Measurements from ENCODE around the gene KRTAP8-1. TPM values are rescaled to one million over a fixed set of nuclear protein-coding genes. Genes with fewer than 3 reads are reported as not detected.

Gene KRTAP8-1
- total RNA-seq, 1 donor from 2014 or later, result not detected

DNA sequence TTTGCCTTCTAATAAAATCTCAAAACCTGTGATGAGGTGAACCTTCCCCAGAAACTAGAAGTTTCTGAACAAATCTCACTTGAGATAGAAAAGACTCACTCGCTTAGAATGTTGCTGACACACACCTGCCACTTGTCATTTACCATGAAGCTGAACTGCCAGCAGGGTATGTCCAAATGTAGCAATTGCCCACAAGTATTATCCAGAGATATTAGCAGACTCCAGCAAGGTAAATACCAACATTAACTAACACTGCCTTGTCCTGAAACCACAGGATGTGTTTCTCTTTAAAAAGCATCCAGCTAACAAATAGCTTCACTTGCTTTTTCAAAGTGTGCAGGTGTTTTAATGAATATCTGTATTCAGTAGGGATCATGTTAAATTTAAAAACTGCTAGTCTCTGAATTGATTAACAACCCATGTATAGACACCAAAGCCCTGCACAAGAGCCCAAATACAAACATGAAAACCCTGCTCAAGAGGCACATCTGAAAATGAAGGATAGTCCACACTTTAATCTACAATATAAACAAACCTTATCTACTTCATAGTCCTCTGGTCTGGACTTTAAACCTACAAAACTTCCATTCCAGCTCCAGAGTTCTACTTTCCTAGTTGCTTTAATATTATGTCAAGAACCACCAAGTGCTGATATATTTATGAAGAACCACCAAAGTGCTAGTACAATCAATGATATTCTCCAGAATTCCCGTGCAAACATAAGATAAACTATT is 19.3 kb downstream of the KRTAP8-1 start:
- Mint-ChIP-seq H3K9me3 (no peaks in the 10 kb centered on the region), H3K27ac (no peak overlapping the region), H3K27me3 (ENCODE audit: insufficient read depth, low read depth) (peaks cover 2% of the 10 kb centered on the region), H3K4me1 (no peaks in the 10 kb centered on the region), H3K36me3 (no peaks in the 10 kb centered on the region), H3K4me3 (no peak overlapping the region)
- Histone ChIP-seq H3K27me3 (no peaks in the 10 kb centered on the region), H3K4me2 (no peak overlapping the region), H3K4me1 (no peaks in the 10 kb centered on the region), H2AFZ (replicated peaks) (no peak overlapping the region), H4K20me1 (ENCODE audit: low read depth) (no peaks in the 10 kb centered on the region), H3K9me3 (ENCODE audit: low read depth) (no peaks in the 10 kb centered on the region), H3K27ac (no peak overlapping the region), H3K36me3 (no peaks in the 10 kb centered on the region), H3K79me2 (ENCODE audit: low read depth) (no peaks in the 10 kb centered on the region), H3K9ac (no peak overlapping the region), H3K4me3 (no peak overlapping the region), H3F3A (ENCODE audit: low read depth) (no peaks in the 10 kb centered on the region)
- DNase-seq (ENCODE audit: low spot score), result no peak
- TF ChIP-seq EZH2 (IDR thresholded peaks at IDR 0.05) (no peak), EZH2phosphoT487 (IDR thresholded peaks at IDR 0.05) (no peak)
- TF ChIP-seq, protein P1, sequence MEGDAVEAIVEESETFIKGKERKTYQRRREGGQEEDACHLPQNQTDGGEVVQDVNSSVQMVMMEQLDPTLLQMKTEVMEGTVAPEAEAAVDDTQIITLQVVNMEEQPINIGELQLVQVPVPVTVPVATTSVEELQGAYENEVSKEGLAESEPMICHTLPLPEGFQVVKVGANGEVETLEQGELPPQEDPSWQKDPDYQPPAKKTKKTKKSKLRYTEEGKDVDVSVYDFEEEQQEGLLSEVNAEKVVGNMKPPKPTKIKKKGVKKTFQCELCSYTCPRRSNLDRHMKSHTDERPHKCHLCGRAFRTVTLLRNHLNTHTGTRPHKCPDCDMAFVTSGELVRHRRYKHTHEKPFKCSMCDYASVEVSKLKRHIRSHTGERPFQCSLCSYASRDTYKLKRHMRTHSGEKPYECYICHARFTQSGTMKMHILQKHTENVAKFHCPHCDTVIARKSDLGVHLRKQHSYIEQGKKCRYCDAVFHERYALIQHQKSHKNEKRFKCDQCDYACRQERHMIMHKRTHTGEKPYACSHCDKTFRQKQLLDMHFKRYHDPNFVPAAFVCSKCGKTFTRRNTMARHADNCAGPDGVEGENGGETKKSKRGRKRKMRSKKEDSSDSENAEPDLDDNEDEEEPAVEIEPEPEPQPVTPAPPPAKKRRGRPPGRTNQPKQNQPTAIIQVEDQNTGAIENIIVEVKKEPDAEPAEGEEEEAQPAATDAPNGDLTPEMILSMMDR (IDR thresholded peaks at IDR 0.05), result no peak

DNA sequence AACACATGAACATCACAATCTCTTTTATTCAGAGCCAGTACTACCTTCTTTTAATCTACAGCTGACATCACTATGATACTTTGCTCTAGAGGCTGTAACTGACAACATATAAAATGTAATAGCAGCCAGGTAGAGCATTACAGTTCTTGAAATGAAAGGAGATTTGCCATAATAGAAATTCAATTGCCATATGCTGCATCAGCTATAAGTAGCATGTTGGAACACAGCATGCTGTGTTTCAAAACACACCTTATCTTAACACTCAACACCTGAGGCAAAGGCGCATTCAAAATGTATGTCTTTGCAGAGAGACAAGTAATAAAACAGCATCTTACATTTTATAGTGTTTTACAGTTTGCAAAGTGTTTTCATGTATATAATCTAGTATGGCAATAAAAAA is 33.8 kb downstream of the KRTAP8-1 start:
- no peaks in the 10 kb centered on the region for H3K36me3 ChIP-seq
- H3K9me3 ChIP-seq (ENCODE audit: low read depth), result no peaks in the 10 kb centered on the region
- Mint-ChIP-seq H3K36me3 (no peaks in the 10 kb centered on the region), H3K27ac (no peak overlapping the region), H3K9me3 (no peaks in the 10 kb centered on the region), H3K4me1 (no peaks in the 10 kb centered on the region), H3K27me3 (ENCODE audit: insufficient read depth, low read depth) (no peaks in the 10 kb centered on the region), H3K4me3 (no peak overlapping the region)
- H3K9ac ChIP-seq, result no peak overlapping the region
- no peak for DNase-seq (ENCODE audit: low spot score)
- H2AFZ ChIP-seq (replicated peaks), result no peak overlapping the region
- no peak overlapping the region for H3K27ac ChIP-seq
- no peak overlapping the region for H3K4me2 ChIP-seq
- no peaks in the 10 kb centered on the region for H3K4me1 ChIP-seq
- no peaks in the 10 kb centered on the region for H4K20me1 ChIP-seq (ENCODE audit: low read depth)
- TF ChIP-seq EZH2 (IDR thresholded peaks at IDR 0.05) (no peak), EZH2phosphoT487 (IDR thresholded peaks at IDR 0.05) (no peak)
- TF ChIP-seq, protein P1 (IDR thresholded peaks at IDR 0.05), result no peak
- no peak overlapping the region for H3K4me3 ChIP-seq
- H3K79me2 ChIP-seq (ENCODE audit: low read depth), result no peaks in the 10 kb centered on the region
- H3K27me3 ChIP-seq, result no peaks in the 10 kb centered on the region
- H3F3A ChIP-seq (ENCODE audit: low read depth), result no peaks in the 10 kb centered on the region

DNA sequence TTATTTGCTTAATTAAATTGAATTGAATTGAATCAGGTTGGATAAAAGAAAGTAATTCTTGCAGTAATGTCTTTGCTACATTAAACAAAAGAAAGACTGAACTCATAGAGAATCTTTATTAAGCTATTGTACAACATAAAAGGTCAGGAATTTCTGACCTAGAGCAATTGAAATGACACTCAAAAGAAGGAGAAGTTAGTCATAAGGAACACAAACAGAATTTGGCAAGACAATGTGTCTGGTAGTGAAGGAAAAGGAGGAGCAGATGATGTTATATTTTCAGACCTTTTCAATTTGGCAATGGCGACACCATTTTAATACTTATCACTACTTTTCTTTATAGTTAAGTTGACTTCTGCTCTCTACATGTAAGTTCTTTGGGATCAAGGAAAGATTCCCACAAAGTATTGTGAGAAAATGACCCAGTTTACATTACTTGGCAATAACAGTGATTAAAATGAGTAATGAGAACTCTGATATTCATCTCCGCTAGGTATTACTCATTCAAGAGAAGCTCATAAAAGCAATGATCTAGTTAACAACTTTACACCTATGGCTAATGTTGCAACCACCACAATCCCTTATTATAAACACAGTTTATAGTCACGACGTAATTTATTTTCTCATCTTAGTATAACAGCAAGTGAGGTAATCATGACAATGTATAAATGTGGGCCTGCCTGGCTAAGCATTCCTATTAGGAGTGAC is 43.2 kb downstream of the KRTAP8-1 start:
- H3F3A ChIP-seq (ENCODE audit: low read depth), result no peaks in the 10 kb centered on the region
- no peaks in the 10 kb centered on the region for H3K27me3 ChIP-seq
- H3K9me3 ChIP-seq (ENCODE audit: low read depth), result no peaks in the 10 kb centered on the region
- Mint-ChIP-seq H3K9me3 (no peaks in the 10 kb centered on the region), H3K27ac (no peak overlapping the region), H3K27me3 (ENCODE audit: insufficient read depth, low read depth) (no peaks in the 10 kb centered on the region), H3K36me3 (no peaks in the 10 kb centered on the region), H3K4me3 (no peak overlapping the region), H3K4me1 (no peaks in the 10 kb centered on the region)
- H3K36me3 ChIP-seq, result no peaks in the 10 kb centered on the region
- no peak for DNase-seq (ENCODE audit: low spot score)
- no peak overlapping the region for H2AFZ ChIP-seq (replicated peaks)
- H3K79me2 ChIP-seq (ENCODE audit: low read depth), result no peaks in the 10 kb centered on the region
- H3K27ac ChIP-seq, result no peak overlapping the region
- TF ChIP-seq, protein P1 (IDR thresholded peaks at IDR 0.05), result no peak
- TF ChIP-seq EZH2phosphoT487 (IDR thresholded peaks at IDR 0.05) (no peak), EZH2 (IDR thresholded peaks at IDR 0.05) (no peak)
- no peaks in the 10 kb centered on the region for H4K20me1 ChIP-seq (ENCODE audit: low read depth)
- H3K9ac ChIP-seq, result no peak overlapping the region
- H3K4me2 ChIP-seq, result no peak overlapping the region
- H3K4me1 ChIP-seq, result no peaks in the 10 kb centered on the region
- no peak overlapping the region for H3K4me3 ChIP-seq

Small RNAs within 50 kb of the gene (small RNA-seq; reads per million reads assigned to genes)
- not detected for gene AP000244.1
- not detected for gene KRTAP8-2P
- gene KRTAP8-3P, result not detected

Other genes starting within 250 kb of the KRTAP8-1 start
- not detected in 2 replicates for gene KRTAP22-2, start 222.9 kb downstream of the KRTAP8-1 start, total RNA-seq (ENCODE audit: low replicate concordance)
- not detected in 2 replicates for gene KRTAP6-3, start 220.8 kb downstream of the KRTAP8-1 start, total RNA-seq (ENCODE audit: low replicate concordance)
- gene KRTAP6-2, start 214.4 kb downstream of the KRTAP8-1 start, total RNA-seq (ENCODE audit: low replicate concordance), result not detected in 2 replicates
- not detected in 2 replicates for gene KRTAP22-1, start 212.2 kb downstream of the KRTAP8-1 start, total RNA-seq (ENCODE audit: low replicate concordance)
- gene KRTAP6-1, start 199.3 kb downstream of the KRTAP8-1 start, total RNA-seq (ENCODE audit: low replicate concordance), result not detected in 2 replicates
- not detected in 2 replicates for gene KRTAP20-1, start 196.8 kb downstream of the KRTAP8-1 start, total RNA-seq (ENCODE audit: low replicate concordance)
- gene KRTAP20-4, start 192.6 kb downstream of the KRTAP8-1 start, total RNA-seq (ENCODE audit: low replicate concordance), result not detected in 2 replicates
- gene KRTAP20-2, start 178.1 kb downstream of the KRTAP8-1 start, total RNA-seq (ENCODE audit: low replicate concordance), result not detected in 2 replicates
- gene KRTAP20-3, start 170.4 kb downstream of the KRTAP8-1 start, total RNA-seq (ENCODE audit: low replicate concordance), result not detected in 2 replicates
- not detected in 2 replicates for gene KRTAP21-3, start 94.5 kb downstream of the KRTAP8-1 start, total RNA-seq (ENCODE audit: low replicate concordance)
- not detected in 2 replicates for gene KRTAP21-2, start 66.0 kb downstream of the KRTAP8-1 start, total RNA-seq (ENCODE audit: low replicate concordance)
- not detected in 2 replicates for gene KRTAP21-1, start 57.8 kb downstream of the KRTAP8-1 start, total RNA-seq (ENCODE audit: low replicate concordance)
- gene KRTAP7-1, start 16.5 kb upstream of the KRTAP8-1 start, total RNA-seq (ENCODE audit: low replicate concordance), result not detected in 2 replicates
- gene KRTAP11-1, start 68.3 kb upstream of the KRTAP8-1 start, total RNA-seq (ENCODE audit: low replicate concordance), result not detected in 2 replicates
- not detected in 2 replicates for gene KRTAP19-8, start 225.2 kb upstream of the KRTAP8-1 start, total RNA-seq (ENCODE audit: low replicate concordance)